Natural killer cell (primary cell): ENCODE data around the gene HACL1. TPM values are rescaled to one million over a fixed set of nuclear protein-coding genes. Genes with fewer than 3 reads are reported as not detected.

Experiments used
- ATAC-seq, 3 donors: fragments of 150-1000 bp in 2 of 3; fragments of 200-7000 bp in 1 of 3; cut with Tn5 transposase; 1 replicate in 1 of 3; 2 replicates in 2 of 3; pipeline ENCODE4 v1.10.0; 2021; ENCODE audit warnings: mild to moderate bottlenecking in 2 of 3, moderate library complexity in 2 of 3
- DNase-seq, 2 donors: peaks; one replicate each; pipeline versions ENCODE4 v3.0.0 to v3.0.0-alpha.2; 2013 to 2021; ENCODE audit warnings: mixed read lengths in 1 of 2
- H3K27ac ChIP-seq: one replicate; pipeline ENCODE4 v1.5.1; 2013; ENCODE audit warnings: mild to moderate bottlenecking, low read length
- H3K27me3 ChIP-seq: one replicate; pipeline ENCODE4 v1.6.1; 2013; ENCODE audit warnings: low read length; ENCODE audit not compliant: control insufficient read depth, insufficient read depth
- H3K36me3 ChIP-seq: one replicate; pipeline ENCODE4 v1.6.1; 2013; ENCODE audit warnings: low read length; ENCODE audit not compliant: control insufficient read depth, insufficient read depth
- H3K4me1 ChIP-seq: one replicate; pipeline ENCODE4 v1.6.1; 2013; ENCODE audit warnings: low read length; ENCODE audit not compliant: control insufficient read depth, insufficient read depth
- H3K4me3 ChIP-seq: one replicate; pipeline ENCODE4 v1.5.1; 2013; ENCODE audit warnings: low read length
- H3K9me3 ChIP-seq: one replicate; pipeline ENCODE4 v1.6.1; 2013; ENCODE audit warnings: low read length; ENCODE audit not compliant: control insufficient read depth, insufficient read depth
- H3K27ac Mint-ChIP-seq, 2 donors: one replicate each; pipeline ENCODE4 v1.8.0; 2022; ENCODE audit warnings: mild to moderate bottlenecking in 2 of 2, mixed read lengths in 2 of 2, moderate library complexity in 1 of 2
- H3K27me3 Mint-ChIP-seq, 2 donors: one replicate each; pipeline ENCODE4 v1.8.0; 2022; ENCODE audit warnings: low read depth in 2 of 2, mixed read lengths in 2 of 2
- H3K36me3 Mint-ChIP-seq: one replicate; pipeline ENCODE4 v1.8.0; 2022; ENCODE audit warnings: mixed read lengths
- H3K4me1 Mint-ChIP-seq, 2 donors: one replicate each; pipeline ENCODE4 v1.8.0; 2022; ENCODE audit warnings: mixed read lengths in 2 of 2
- H3K4me3 Mint-ChIP-seq: one replicate; pipeline ENCODE4 v1.8.0; 2022; ENCODE audit warnings: mild to moderate bottlenecking, moderate library complexity, mixed read lengths
- H3K9me3 Mint-ChIP-seq, 2 donors: one replicate each; pipeline ENCODE4 v1.8.0; 2022; ENCODE audit warnings: mixed read lengths in 2 of 2
- CTCF ChIP-seq: fragments of 200-600 bp; IDR thresholded peaks from one replicate; pipeline ENCODE4 v1.8.0; 2022; ENCODE audit warnings: antibody characterized with exemption
- WGBS: methylation state at CpG from one replicate; pipeline ENCODE4 v1.1.7; 2013; ENCODE audit warnings: missing lambda C conversion rate; ENCODE audit not compliant: insufficient coverage; 5-methylcytosine and 5-hydroxymethylcytosine counted together
- intact Hi-C: fragments of 100-400 bp; cut with micrococcal nuclease; formaldehyde crosslinking; loops from one replicate; pipeline ENCODE4 v1.14.2; 2022
- total RNA-seq, 4 donors: library from RNA; stranded (reverse); fragments of 120-200 nt in 1 of 4; gene quantifications; one replicate each; pipeline versions ENCODE4 v1.2.3 to v1.2.4, GENCODE V29; 2013 to 2022

HACL1 gene
- total RNA-seq, 3 donors from 2014 or later (not counting 1 experiment from before 2014, with no cell fraction given), result 36.7 to 39.8 (median 37.3) TPM

DNA sequence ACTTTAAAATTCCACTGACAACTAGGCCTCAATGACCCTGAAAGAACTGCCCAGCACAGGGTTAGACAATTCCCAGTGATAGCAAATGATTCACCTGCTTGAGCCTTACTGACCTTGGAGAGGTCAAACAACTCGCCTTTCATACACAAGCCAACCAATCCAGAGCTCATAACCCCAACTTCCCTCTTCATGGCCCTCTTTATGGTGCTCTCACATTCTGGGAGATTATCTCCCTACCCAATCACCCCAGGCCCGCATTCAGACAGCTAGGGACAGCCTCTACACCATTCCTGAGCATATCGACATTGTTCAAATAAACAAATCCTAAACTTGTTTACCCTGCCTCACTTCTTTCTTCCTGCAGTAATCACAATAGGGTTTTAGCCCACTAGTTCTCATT is 47.6 kb downstream of the HACL1 start:
- WGBS, result 96% methylated on average over 3 of the region's 3 CpGs
- no peak overlapping the region for H3K4me3 ChIP-seq
- H3K36me3 ChIP-seq, result no peaks in the 10 kb centered on the region
- DNase-seq (no peak), ATAC-seq (no peak)
- no peaks in the 10 kb centered on the region for H3K9me3 Mint-ChIP-seq
- H3K4me3 Mint-ChIP-seq, result no peak overlapping the region
- H3K27me3 Mint-ChIP-seq, result no peaks in the 10 kb centered on the region
- peaks cover 14% of the 10 kb centered on the region for H3K4me1 ChIP-seq
- intact Hi-C loops, result loop anchor here (10.0 kb wide), 1 partner anchor 49 kb away; no protein-coding TSS in a partner anchor
- no peak overlapping the region for H3K27ac Mint-ChIP-seq
- peaks cover 17 to 23% of the 10 kb centered on the region in 2 donors for H3K4me1 Mint-ChIP-seq
- no peaks in the 10 kb centered on the region for H3K9me3 ChIP-seq
- no peak overlapping the region for H3K27ac ChIP-seq
- TF ChIP-seq CTCF, result no peak
- H3K36me3 Mint-ChIP-seq, result no peaks in the 10 kb centered on the region
- H3K27me3 ChIP-seq, result no peaks in the 10 kb centered on the region

DNA sequence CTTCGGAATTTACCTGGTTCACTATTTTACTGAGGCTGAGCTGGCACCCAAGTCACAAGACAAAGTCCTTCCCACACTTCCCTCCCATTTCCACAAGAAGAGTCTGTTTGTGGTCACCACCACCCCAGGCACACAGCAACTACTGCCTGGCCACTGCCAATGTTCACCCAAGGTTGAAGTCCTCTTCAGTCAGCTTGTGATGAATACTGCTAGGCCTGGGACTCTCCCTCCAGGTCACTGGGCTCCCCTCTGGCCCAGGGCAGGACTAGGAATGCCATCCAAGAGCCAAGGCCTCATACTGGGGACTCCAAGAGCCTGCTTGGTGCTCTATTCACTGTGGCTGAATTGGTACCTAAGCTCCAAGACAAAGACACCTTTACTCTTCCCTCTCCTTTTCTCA is 49.5 kb downstream of the HACL1 start:
- Histone ChIP-seq H3K9me3 (no peaks in the 10 kb centered on the region), H3K36me3 (no peaks in the 10 kb centered on the region), H3K4me1 (peaks cover 6% of the 10 kb centered on the region), H3K27me3 (no peaks in the 10 kb centered on the region), H3K27ac (no peak overlapping the region), H3K4me3 (no peak overlapping the region)
- Mint-ChIP-seq H3K4me1 (peaks cover 9 to 16% of the 10 kb centered on the region in 2 donors), H3K9me3 (peaks cover under 1 to 2% of the 10 kb centered on the region in 2 donors), H3K27me3 (no peaks in the 10 kb centered on the region), H3K4me3 (no peak overlapping the region), H3K36me3 (peaks cover 4% of the 10 kb centered on the region), H3K27ac (no peak overlapping the region)
- DNase-seq (no peak), ATAC-seq (no peak)
- intact Hi-C loops, result loop anchor here (10.0 kb wide), 1 partner anchor 47 kb away; no protein-coding TSS in a partner anchor
- TF ChIP-seq CTCF, result no peak
- 100% methylated on average over 1 of the region's 1 CpG for WGBS

DNA sequence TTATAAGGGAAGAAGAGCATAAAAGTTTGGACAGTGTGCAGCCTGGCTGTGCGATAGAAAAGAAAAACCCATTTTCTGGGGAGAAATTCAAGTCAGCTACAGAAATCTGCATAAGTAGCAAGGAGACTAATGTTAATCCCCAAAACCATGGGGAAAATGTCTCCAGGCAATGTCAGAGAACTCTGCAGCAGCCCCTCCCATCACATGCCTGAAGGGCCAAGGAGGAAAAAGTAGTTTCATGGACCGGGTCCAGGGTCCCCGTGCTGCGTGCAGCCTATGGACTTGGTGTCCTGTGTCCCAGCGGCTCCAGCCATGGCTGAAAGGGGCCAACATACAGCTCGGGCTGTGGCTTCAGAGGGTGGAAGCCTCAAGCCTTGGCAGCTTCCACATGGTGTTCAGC is 51.5 kb downstream of the HACL1 start:
- intact Hi-C loops, result loop anchor here (10.0 kb wide), 1 partner anchor 45 kb away; no protein-coding TSS in a partner anchor
- H3K27me3 ChIP-seq, result no peaks in the 10 kb centered on the region
- H3K27ac Mint-ChIP-seq, result no peak overlapping the region
- peaks cover 12% of the 10 kb centered on the region for H3K36me3 Mint-ChIP-seq
- H3K4me3 Mint-ChIP-seq, result no peak overlapping the region
- no peak for ATAC-seq
- no peaks in the 10 kb centered on the region for H3K27me3 Mint-ChIP-seq
- no peak for DNase-seq
- TF ChIP-seq CTCF, result no peak
- H3K4me3 ChIP-seq, result no peak overlapping the region
- peaks cover 0 to 10% of the 10 kb centered on the region in 2 donors for H3K4me1 Mint-ChIP-seq
- no peaks in the 10 kb centered on the region for H3K9me3 ChIP-seq
- H3K9me3 Mint-ChIP-seq, result peaks cover 5 to 6% of the 10 kb centered on the region in 2 donors
- H3K36me3 ChIP-seq, result no peaks in the 10 kb centered on the region
- WGBS, result 89% methylated on average over 6 of the region's 6 CpGs
- no peak overlapping the region for H3K27ac ChIP-seq
- no peaks in the 10 kb centered on the region for H3K4me1 ChIP-seq

GRCh38 chr3:15542614-15543013 is 58.8 kb downstream of the HACL1 start:
- ATAC-seq (no peak), DNase-seq (no peak)
- no peaks in the 10 kb centered on the region for H3K27me3 ChIP-seq
- WGBS, result 43% methylated on average over 3 of the region's 5 CpGs
- no peak overlapping the region for H3K27ac ChIP-seq
- TF ChIP-seq CTCF, result no peak
- Mint-ChIP-seq H3K27ac (no peak overlapping the region), H3K27me3 (no peaks in the 10 kb centered on the region), H3K4me1 (peaks cover 38 to 45% of the 10 kb centered on the region in 2 donors), H3K4me3 (no peak overlapping the region), H3K9me3 (peaks cover 5 to 6% of the 10 kb centered on the region in 2 donors), H3K36me3 (peaks cover 12% of the 10 kb centered on the region)
- H3K9me3 ChIP-seq, result no peaks in the 10 kb centered on the region
- H3K4me1 ChIP-seq, result peaks cover 14% of the 10 kb centered on the region
- no peaks in the 10 kb centered on the region for H3K36me3 ChIP-seq
- H3K4me3 ChIP-seq, result no peak overlapping the region
- intact Hi-C loops, result no loop called here
